Left renal pelvis (tissue), 4 donors: ENCODE results near the gene PSMD5. TPM values are rescaled to one million over a fixed set of nuclear protein-coding genes. Genes with fewer than 3 reads are reported as not detected.

Experiments
- polyA plus RNA-seq, 4 donors: library from polyadenylated mRNA; unstranded; fragments of 120-200 nt; gene quantifications; one replicate each; pipeline ENCODE4 v1.2.1, GENCODE V29; 2013; ENCODE audit not compliant: insufficient read length in 4 of 4

Gene PSMD5
- polyA plus RNA-seq, 4 donors, result 28.7 to 36.7 (median 33.8) TPM

Other genes starting within 250 kb of the PSMD5 start
- 10 to 100 TPM; 17.0 to 20.4 (median 18.6) TPM for gene MEGF9, start 128.5 kb downstream of the PSMD5 start, polyA plus RNA-seq
- 10 to 100 TPM; 45.5 to 47.3 (median 46.0) TPM for gene FBXW2, start 49.5 kb downstream of the PSMD5 start, polyA plus RNA-seq
- 10 to 100 TPM; 29.0 to 42.0 (median 36.6) TPM for gene PHF19, start 34.3 kb upstream of the PSMD5 start, polyA plus RNA-seq
- 1 to 10 TPM; 4.4 to 7.3 (median 5.8) TPM for gene TRAF1, start 83.9 kb upstream of the PSMD5 start, polyA plus RNA-seq
- gene C5, start 207.4 kb upstream of the PSMD5 start, polyA plus RNA-seq, result 10 to 100 TPM; 10.7 to 16.9 (median 15.1) TPM
- gene CNTRL, start 232.0 kb upstream of the PSMD5 start, polyA plus RNA-seq, result 10 to 100 TPM; 30.4 to 36.7 (median 32.7) TPM